ENCODE data around the gene EFCAB11. TPM values are rescaled to one million over a fixed set of nuclear protein-coding genes. Genes with fewer than 3 reads are reported as not detected.

EFCAB11 gene
- total RNA-seq, 2 donors from 2014 or later, result 3.1 to 8.9 TPM

DNA sequence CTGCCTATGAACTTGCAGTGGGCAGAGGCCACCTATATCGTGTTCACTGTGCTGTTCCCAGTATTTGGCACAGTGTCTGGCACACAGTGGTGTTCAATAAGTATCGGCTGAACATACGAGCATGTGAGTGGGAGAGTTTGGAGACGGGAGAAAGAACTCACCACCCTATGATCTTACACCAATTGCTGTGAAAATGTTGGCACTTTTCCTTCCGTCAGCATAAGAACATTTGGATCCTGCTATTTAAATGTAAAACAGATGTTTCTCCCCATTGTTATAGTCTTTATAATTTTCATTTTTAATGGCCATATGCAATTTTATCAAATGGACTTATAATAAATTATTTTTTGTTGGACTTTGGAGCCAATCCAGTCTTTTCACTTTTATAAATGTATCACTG is 144.4 kb downstream of the EFCAB11 start:
- no peak overlapping the region for H3K27ac ChIP-seq
- no peaks in the 10 kb centered on the region for H3K36me3 ChIP-seq
- no peaks in the 10 kb centered on the region for H3K27me3 ChIP-seq (replicated peaks; ENCODE audit: insufficient read depth)
- TF ChIP-seq, protein P1, sequence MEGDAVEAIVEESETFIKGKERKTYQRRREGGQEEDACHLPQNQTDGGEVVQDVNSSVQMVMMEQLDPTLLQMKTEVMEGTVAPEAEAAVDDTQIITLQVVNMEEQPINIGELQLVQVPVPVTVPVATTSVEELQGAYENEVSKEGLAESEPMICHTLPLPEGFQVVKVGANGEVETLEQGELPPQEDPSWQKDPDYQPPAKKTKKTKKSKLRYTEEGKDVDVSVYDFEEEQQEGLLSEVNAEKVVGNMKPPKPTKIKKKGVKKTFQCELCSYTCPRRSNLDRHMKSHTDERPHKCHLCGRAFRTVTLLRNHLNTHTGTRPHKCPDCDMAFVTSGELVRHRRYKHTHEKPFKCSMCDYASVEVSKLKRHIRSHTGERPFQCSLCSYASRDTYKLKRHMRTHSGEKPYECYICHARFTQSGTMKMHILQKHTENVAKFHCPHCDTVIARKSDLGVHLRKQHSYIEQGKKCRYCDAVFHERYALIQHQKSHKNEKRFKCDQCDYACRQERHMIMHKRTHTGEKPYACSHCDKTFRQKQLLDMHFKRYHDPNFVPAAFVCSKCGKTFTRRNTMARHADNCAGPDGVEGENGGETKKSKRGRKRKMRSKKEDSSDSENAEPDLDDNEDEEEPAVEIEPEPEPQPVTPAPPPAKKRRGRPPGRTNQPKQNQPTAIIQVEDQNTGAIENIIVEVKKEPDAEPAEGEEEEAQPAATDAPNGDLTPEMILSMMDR (IDR thresholded peaks at IDR 0.05), result no peak
- H3K4me1 ChIP-seq (ENCODE audit: control insufficient read depth in 1 of 2, low read depth in 2 of 2), result peaks cover 2 to 16% of the 10 kb centered on the region in 2 donors
- DNase-seq (ENCODE audit: low spot score), result no peak
- no peaks in the 10 kb centered on the region for H3K9me3 ChIP-seq
- no peak for ATAC-seq (ENCODE audit: insufficient number of reproducible peaks, low FRiP score, low read depth)
- no peak overlapping the region for H3K4me3 ChIP-seq

DNA sequence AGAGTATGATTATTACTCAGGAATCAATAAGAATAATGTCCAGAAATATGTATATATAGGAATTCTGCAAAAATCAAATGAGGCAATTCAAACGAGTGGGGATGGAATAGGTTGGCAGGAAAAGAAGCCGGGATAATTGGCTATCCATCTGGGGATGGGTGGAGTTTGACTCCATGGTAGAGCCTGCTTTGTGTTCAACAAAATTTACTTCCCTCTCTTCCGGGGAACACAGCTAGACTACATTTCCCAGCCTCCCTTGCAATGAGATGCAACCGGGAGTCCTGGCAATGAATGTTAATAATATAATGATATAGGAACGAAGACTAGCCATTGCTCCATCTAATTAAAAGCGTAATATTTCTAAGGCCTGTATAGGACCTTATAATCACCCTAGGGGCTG is 146.6 kb downstream of the EFCAB11 start:
- DNase-seq (ENCODE audit: low spot score), result no peak
- no peak overlapping the region for H3K27ac ChIP-seq
- no peaks in the 10 kb centered on the region for H3K27me3 ChIP-seq (replicated peaks; ENCODE audit: insufficient read depth)
- H3K4me1 ChIP-seq (ENCODE audit: control insufficient read depth in 1 of 2, low read depth in 2 of 2), result peaks cover 0 to 4% of the 10 kb centered on the region in 2 donors
- no peaks in the 10 kb centered on the region for H3K36me3 ChIP-seq
- no peak for ATAC-seq (ENCODE audit: insufficient number of reproducible peaks, low FRiP score, low read depth)
- H3K9me3 ChIP-seq, result no peaks in the 10 kb centered on the region
- TF ChIP-seq, protein P1 (IDR thresholded peaks at IDR 0.05), result no peak
- H3K4me3 ChIP-seq, result no peak overlapping the region

DNA sequence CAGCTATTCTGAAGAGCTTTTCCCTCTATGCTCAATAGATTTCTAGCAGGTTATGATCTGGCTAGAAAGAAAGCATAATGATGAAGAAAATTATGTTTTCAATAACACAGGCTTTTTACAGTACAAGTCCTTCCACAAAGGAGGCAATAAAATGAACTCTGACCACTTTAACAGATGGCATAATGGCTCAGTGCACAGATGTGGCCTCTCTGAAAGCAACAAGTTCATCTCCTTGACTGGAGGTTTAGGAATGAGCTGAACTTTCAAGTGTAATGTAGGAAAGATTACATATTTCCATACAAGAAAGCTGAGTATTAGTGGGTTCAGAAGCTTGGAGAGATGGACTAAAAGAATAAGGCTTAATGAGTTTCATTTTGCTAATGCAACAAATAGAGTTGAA is 147.4 kb downstream of the EFCAB11 start:
- no peak overlapping the region for H3K27ac ChIP-seq
- H3K27me3 ChIP-seq (replicated peaks; ENCODE audit: insufficient read depth), result no peaks in the 10 kb centered on the region
- TF ChIP-seq, protein P1 (IDR thresholded peaks at IDR 0.05), result no peak
- ATAC-seq (ENCODE audit: insufficient number of reproducible peaks, low FRiP score, low read depth) (no peak), DNase-seq (ENCODE audit: low spot score) (no peak)
- H3K4me3 ChIP-seq, result no peak overlapping the region
- H3K9me3 ChIP-seq, result no peaks in the 10 kb centered on the region
- H3K36me3 ChIP-seq, result no peaks in the 10 kb centered on the region
- H3K4me1 ChIP-seq (ENCODE audit: control insufficient read depth in 1 of 2, low read depth in 2 of 2), result no peaks in the 10 kb centered on the region

DNA sequence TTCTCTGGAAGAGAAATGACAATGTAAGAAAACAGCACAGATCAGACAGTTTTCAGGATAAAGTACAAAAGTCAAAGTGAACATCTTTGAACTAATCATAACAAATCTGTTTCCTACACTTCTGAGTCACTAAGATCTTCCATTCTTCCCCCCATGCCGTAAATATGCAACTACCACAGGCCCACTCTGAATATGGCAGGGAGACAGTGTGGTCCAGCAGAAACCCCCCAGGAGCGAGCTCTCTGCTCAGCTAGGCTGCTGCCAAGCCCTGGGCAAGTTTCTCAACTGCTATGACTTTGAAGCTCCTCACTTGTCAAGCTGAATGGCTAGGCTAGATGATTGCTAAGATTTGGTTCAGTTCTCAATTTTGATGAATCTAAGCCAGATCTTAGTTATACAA is 148.1 kb downstream of the EFCAB11 start:
- TF ChIP-seq, protein P1 (IDR thresholded peaks at IDR 0.05), result no peak
- Histone ChIP-seq H3K27me3 (replicated peaks; ENCODE audit: insufficient read depth) (no peaks in the 10 kb centered on the region), H3K36me3 (no peaks in the 10 kb centered on the region), H3K27ac (no peak overlapping the region), H3K9me3 (no peaks in the 10 kb centered on the region), H3K4me1 (ENCODE audit: control insufficient read depth in 1 of 2, low read depth in 2 of 2) (no peaks in the 10 kb centered on the region), H3K4me3 (no peak overlapping the region)
- ATAC-seq (ENCODE audit: insufficient number of reproducible peaks, low FRiP score, low read depth) (no peak), DNase-seq (ENCODE audit: low spot score) (no peak)

DNA sequence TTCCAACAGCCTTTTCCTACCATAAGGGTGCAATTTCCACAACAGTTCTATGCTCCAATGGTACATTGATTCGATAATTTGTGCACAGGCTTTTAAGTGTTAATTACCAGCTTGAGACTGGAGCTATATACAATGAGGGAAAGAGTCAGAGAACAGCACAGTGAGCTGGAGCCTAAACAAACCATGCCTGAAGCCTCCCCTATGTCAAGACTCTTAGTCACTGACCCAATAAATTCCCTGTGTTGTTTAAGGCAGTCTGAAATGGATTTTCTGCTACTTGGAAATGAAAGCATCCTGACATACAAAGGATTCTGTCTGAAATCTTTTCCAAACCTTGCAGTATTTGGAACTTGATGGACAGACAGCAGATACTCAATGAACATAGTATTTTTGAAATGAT is 149.0 kb downstream of the EFCAB11 start:
- Histone ChIP-seq H3K4me1 (ENCODE audit: control insufficient read depth in 1 of 2, low read depth in 2 of 2) (no peaks in the 10 kb centered on the region), H3K27me3 (replicated peaks; ENCODE audit: insufficient read depth) (no peaks in the 10 kb centered on the region), H3K36me3 (no peaks in the 10 kb centered on the region), H3K27ac (no peak overlapping the region), H3K4me3 (no peak overlapping the region), H3K9me3 (no peaks in the 10 kb centered on the region)
- ATAC-seq (ENCODE audit: insufficient number of reproducible peaks, low FRiP score, low read depth) (no peak), DNase-seq (ENCODE audit: low spot score) (no peak)
- TF ChIP-seq, protein P1 (IDR thresholded peaks at IDR 0.05), result no peak

All from thoracic aorta (tissue), 2 donors.